ENCODE results near the gene PVALB. TPM values are rescaled to one million over a fixed set of nuclear protein-coding genes. Genes with fewer than 3 reads are reported as not detected.

PVALB gene
- total and polyA plus RNA-seq, 8 donors = 0.95 to 4.1 (median 2.1) TPM; not detected in 5

- peaks cover 0 to 13% (median 0%) of the 10 kb centered on the region in 4 donors for H3K4me1 ChIP-seq
- H3K27me3 ChIP-seq = no peaks in the 10 kb centered on the region
- WGBS, 5 donors = 77 to 87% (median 85%) methylated on average over 11 of the region's 11 CpGs
- intact Hi-C loops (cut with DNase I; ENCODE audit: low total_unique reads) = no loop called here
- no peak for DNase-seq
- peaks cover 0 to 54% (median 40%) of the 10 kb centered on the region in 4 donors for H3K36me3 ChIP-seq
- H3K27ac ChIP-seq = no peak overlapping the region
- no peaks in the 10 kb centered on the region for H3K9me3 ChIP-seq
- no peak overlapping the region for H3K4me3 ChIP-seq
- TF ChIP-seq POLR2A (IDR thresholded peaks at IDR 0.05) = no peak
- TF ChIP-seq POLR2AphosphoS5 (IDR thresholded peaks at IDR 0.05) = no peak
- no peak for TF ChIP-seq CTCF (IDR thresholded peaks at IDR 0.05)
- TF ChIP-seq EP300 (IDR thresholded peaks at IDR 0.05) = no peak
Measured at GRCh38 chr22:36765943-36766450, 50.8 kb downstream of the PVALB start.

GRCh38 chr22:36765131-36765942 is 51.5 kb downstream of the PVALB start:
- H3K9me3 ChIP-seq = no peaks in the 10 kb centered on the region
- intact Hi-C loops (cut with DNase I; ENCODE audit: low total_unique reads) = no loop called here
- TF ChIP-seq POLR2AphosphoS5 (IDR thresholded peaks at IDR 0.05) (no peak), POLR2A (IDR thresholded peaks at IDR 0.05) (no peak), EP300 (IDR thresholded peaks at IDR 0.05) (no peak), CTCF (IDR thresholded peaks at IDR 0.05) (no peak)
- H3K4me3 ChIP-seq = no peak overlapping the region
- H3K36me3 ChIP-seq = peaks cover 0 to 54% (median 40%) of the 10 kb centered on the region in 4 donors
- WGBS, 5 donors = 90 to 95% (median 95%) methylated on average over 15 to 17 of the region's 17 CpGs
- DNase-seq = no peak
- peaks cover 0 to 18% (median 0%) of the 10 kb centered on the region in 4 donors for H3K4me1 ChIP-seq
- H3K27ac ChIP-seq = no peak overlapping the region
- no peaks in the 10 kb centered on the region for H3K27me3 ChIP-seq

- H3K4me1 ChIP-seq = peaks cover 0 to 18% (median 0%) of the 10 kb centered on the region in 4 donors
- H3K4me3 ChIP-seq = no peak overlapping the region
- intact Hi-C loops (cut with DNase I; ENCODE audit: low total_unique reads) = no loop called here
- WGBS, 5 donors = 94 to 100% (median 94%) methylated on average over 3 to 6 of the region's 6 CpGs
- H3K27me3 ChIP-seq = no peaks in the 10 kb centered on the region
- H3K27ac ChIP-seq = no peak overlapping the region
- TF ChIP-seq EP300 (IDR thresholded peaks at IDR 0.05) = no peak
- no peak for TF ChIP-seq POLR2A (IDR thresholded peaks at IDR 0.05)
- H3K36me3 ChIP-seq = peaks cover 0 to 54% (median 40%) of the 10 kb centered on the region in 4 donors
- no peak for DNase-seq
- no peaks in the 10 kb centered on the region for H3K9me3 ChIP-seq
Measured at GRCh38 chr22:36764641-36765040, 52.2 kb downstream of the PVALB start.

GRCh38 chr22:36764060-36764459 is 52.8 kb downstream of the PVALB start:
- TF ChIP-seq EP300 (IDR thresholded peaks at IDR 0.05) (no peak), POLR2A (IDR thresholded peaks at IDR 0.05) (no peak), POLR2AphosphoS5 (IDR thresholded peaks at IDR 0.05) (no peak), CTCF (IDR thresholded peaks at IDR 0.05) (no peak)
- DNase-seq = no peak

More at GRCh38 chr22:36764060-36764459, 52.8 kb downstream of the PVALB start:
- no peak overlapping the region for H3K4me3 ChIP-seq
- no peaks in the 10 kb centered on the region for H3K9me3 ChIP-seq
- H3K4me1 ChIP-seq = peaks cover 0 to 18% (median 0%) of the 10 kb centered on the region in 4 donors
- 82 to 92% (median 90%) methylated on average over 9 of the region's 9 CpGs for WGBS, 5 donors
- peaks cover 0 to 54% (median 40%) of the 10 kb centered on the region in 4 donors for H3K36me3 ChIP-seq
- no peak overlapping the region for H3K27ac ChIP-seq
- no peaks in the 10 kb centered on the region for H3K27me3 ChIP-seq
- intact Hi-C loops (cut with DNase I; ENCODE audit: low total_unique reads) = no loop called here
